ENCODE data around the gene SWT1.

DNA sequence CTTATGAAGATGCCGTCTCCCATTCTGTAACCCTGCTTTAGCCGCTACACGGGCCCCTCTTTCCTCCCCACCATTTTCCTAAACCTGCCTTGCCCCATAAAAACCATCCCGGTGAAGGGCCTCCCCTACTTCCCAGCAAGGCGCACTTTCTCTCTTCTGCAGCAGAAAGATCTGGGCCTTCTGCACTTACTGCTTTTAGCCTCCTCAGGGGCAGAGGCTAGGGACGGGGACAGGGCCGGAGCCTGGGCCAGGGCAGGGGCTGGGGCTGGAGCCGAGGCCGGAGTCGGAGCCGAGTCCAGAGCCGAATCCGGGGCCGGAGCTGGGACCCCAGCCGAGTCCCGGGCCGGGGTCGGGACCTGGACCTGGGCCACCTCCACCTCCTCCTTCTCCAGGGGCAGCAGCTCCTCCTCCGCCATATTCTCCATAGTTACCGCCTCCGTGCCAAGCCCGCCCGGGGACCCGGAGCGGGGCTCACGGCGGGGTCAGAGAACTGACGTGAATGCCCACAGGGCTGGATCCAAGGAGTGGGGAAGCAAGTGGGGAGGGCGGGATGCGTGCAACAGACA, 596 bp upstream of the SWT1 start:
- TF ChIP-seq, protein P1, sequence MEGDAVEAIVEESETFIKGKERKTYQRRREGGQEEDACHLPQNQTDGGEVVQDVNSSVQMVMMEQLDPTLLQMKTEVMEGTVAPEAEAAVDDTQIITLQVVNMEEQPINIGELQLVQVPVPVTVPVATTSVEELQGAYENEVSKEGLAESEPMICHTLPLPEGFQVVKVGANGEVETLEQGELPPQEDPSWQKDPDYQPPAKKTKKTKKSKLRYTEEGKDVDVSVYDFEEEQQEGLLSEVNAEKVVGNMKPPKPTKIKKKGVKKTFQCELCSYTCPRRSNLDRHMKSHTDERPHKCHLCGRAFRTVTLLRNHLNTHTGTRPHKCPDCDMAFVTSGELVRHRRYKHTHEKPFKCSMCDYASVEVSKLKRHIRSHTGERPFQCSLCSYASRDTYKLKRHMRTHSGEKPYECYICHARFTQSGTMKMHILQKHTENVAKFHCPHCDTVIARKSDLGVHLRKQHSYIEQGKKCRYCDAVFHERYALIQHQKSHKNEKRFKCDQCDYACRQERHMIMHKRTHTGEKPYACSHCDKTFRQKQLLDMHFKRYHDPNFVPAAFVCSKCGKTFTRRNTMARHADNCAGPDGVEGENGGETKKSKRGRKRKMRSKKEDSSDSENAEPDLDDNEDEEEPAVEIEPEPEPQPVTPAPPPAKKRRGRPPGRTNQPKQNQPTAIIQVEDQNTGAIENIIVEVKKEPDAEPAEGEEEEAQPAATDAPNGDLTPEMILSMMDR (conservative IDR thresholded peaks at IDR 0.05), result no peak
- no peak for TF ChIP-seq EZH2 (IDR thresholded peaks at IDR 0.05; ENCODE audit: low read depth)
